K562 (cell line): ENCODE results near the gene RAB43. TPM values are rescaled to one million over a fixed set of nuclear protein-coding genes. Genes with fewer than 3 reads are reported as not detected.

Experiments
- CBX8 ChIP-seq: fragments of 200-600 bp; sonication (generic); IDR thresholded peaks from 2 replicates; pipeline ENCODE4 v1.6.1; 2012; ENCODE audit warnings: borderline replicate concordance, mixed run types, low read depth, mild to moderate bottlenecking, moderate library complexity, mixed read lengths, low read length, control low read depth, inconsistent platforms; ENCODE audit not compliant: poor library complexity, severe bottlenecking; ENCODE audit errors: extremely low read depth
- CTCFL ChIP-seq: IDR thresholded peaks from 2 replicates; pipeline ENCODE4 v1.6.1; 2011; ENCODE audit warnings: borderline replicate concordance, low read depth, mild to moderate bottlenecking, moderate library complexity, low read length; ENCODE audit not compliant: insufficient read depth, poor library complexity, severe bottlenecking
- GMEB1 ChIP-seq: fragments of 250-450 bp; sonication (Bioruptor Pico); IDR thresholded peaks from 2 replicates; pipeline ENCODE4 v1.4.0; 2020; ENCODE audit warnings: mild to moderate bottlenecking
- IRF2 ChIP-seq: sonication (generic); formaldehyde crosslinking; IDR thresholded peaks from 2 replicates; pipeline ENCODE4 v1.8.1; 2022; ENCODE audit warnings: mild to moderate bottlenecking, missing genetic modification reagents
- JUN ChIP-seq, 2 experiments: sonication (generic) in 1 of 2; formaldehyde crosslinking in 1 of 2; IDR thresholded peaks; 2 replicates each; pipeline versions ENCODE4 v1.6.1 to v1.8.0; 2012 to 2022; ENCODE audit warnings: borderline replicate concordance in 2 of 2, mild to moderate bottlenecking in 2 of 2, improper control_type of control experiment in 1 of 2, low read depth in 1 of 2, low read length in 1 of 2, missing genetic modification reagents in 1 of 2
- KLF13 ChIP-seq: fragments of 450-650 bp; IDR thresholded peaks from 2 replicates; pipeline ENCODE4 v1.6.1; 2016; ENCODE audit warnings: missing genetic modification characterization, low read depth, mild to moderate bottlenecking, missing compliant biosample characterization, moderate library complexity, borderline replicate concordance
- NRF1 ChIP-seq, 2 experiments: fragments of 450-650 bp; IDR thresholded peaks in 1 of 2; conservative IDR thresholded peaks in 1 of 2; 2 replicates each; pipeline ENCODE4 v1.6.1; 2014; ENCODE audit warnings: mild to moderate bottlenecking in 2 of 2
- PATZ1 ChIP-seq: fragments of 250-450 bp; sonication (Bioruptor Pico); IDR thresholded peaks from 2 replicates; pipeline ENCODE4 v1.5.0; 2020; ENCODE audit warnings: mild to moderate bottlenecking, borderline replicate concordance
- PHB2 ChIP-seq: fragments of 450-650 bp; IDR thresholded peaks from 2 replicates; pipeline ENCODE4 v1.6.1; 2017; ENCODE audit warnings: low read depth
- SIN3B ChIP-seq: fragments of 450-650 bp; IDR thresholded peaks from 2 replicates; pipeline ENCODE4 v1.6.1; 2017; ENCODE audit warnings: low read depth, mild to moderate bottlenecking, moderate library complexity
- SUPT5H ChIP-seq: fragments of 450-650 bp; IDR thresholded peaks from 2 replicates; pipeline ENCODE4 v1.6.1; 2016
- ZBTB43 ChIP-seq: sonication (generic); formaldehyde crosslinking; IDR thresholded peaks from 2 replicates; pipeline ENCODE4 v1.8.0; 2023; ENCODE audit warnings: mild to moderate bottlenecking, missing genetic modification reagents
- ZNF511 ChIP-seq: sonication (generic); formaldehyde crosslinking; IDR thresholded peaks from 2 replicates; pipeline ENCODE4 v1.8.0; 2022; ENCODE audit warnings: mild to moderate bottlenecking, missing genetic modification reagents
- ZNF512 ChIP-seq: IDR thresholded peaks from 2 replicates; pipeline ENCODE4 v1.6.1; 2016; ENCODE audit warnings: missing genetic modification characterization, missing compliant biosample characterization
- polyA plus RNA-seq, 8 experiments: library from polyadenylated mRNA; depleted of rRNA in 4 of 8; stranded (reverse) in 5 of 8; unstranded in 3 of 8; fragments of >200 nt; fragmentation: Nextera tagmentation in 2 of 8; fragmentation: Illumina TruSeq in 1 of 8; extraction: Ambion mirVana in 2 of 8; extraction: Trizol in 1 of 8; gene quantifications; 2 replicates each; pipeline versions ENCODE4 v1.2.1 to v1.2.3, GENCODE V29; 2011 to 2014; ENCODE audit warnings: inconsistent platforms in 1 of 8, missing spikeins in 1 of 8
- total RNA-seq, 7 experiments: library from RNA; depleted of rRNA in 6 of 7; stranded (reverse); fragments of >200 nt in 6 of 7; fragmentation: Illumina TruSeq in 2 of 7; extraction: Trizol in 2 of 7; gene quantifications; 2 replicates each; pipeline versions ENCODE4 v1.2.1 to v1.2.3, GENCODE V29; 2011 to 2021; ENCODE audit warnings: low replicate concordance in 1 of 7

RAB43 gene
- total and polyA plus RNA-seq, 9 of the 15 experiments (the other 6 are each of a cell fraction or from before 2014, with no cell fraction given), result 0.04 to 6.8 (median 1.7) TPM; not detected in 2

GRCh38 chr3:129054605-129055104 is 66.9 kb downstream of the RAB43 start (continued):
- TF ChIP-seq JUN (IDR thresholded peaks at IDR 0.05; ENCODE audit: borderline replicate concordance, low read depth, low read length) (peak; percentile 21; the same call in 1 of the 2 replicates), JUN (CRISPR knock-in tag; IDR thresholded peaks at IDR 0.05; ENCODE audit: borderline replicate concordance) (no peak; the same call in 1 of the 2 replicates), IRF2 (CRISPR knock-in tag) (no peak), GMEB1 (CRISPR knock-in tag) (no peak), NRF1 (conservative IDR thresholded peaks at IDR 0.05 in 1 of 2, IDR thresholded peaks at IDR 0.05 in 1 of 2) (peak; percentile 78 to 81), SIN3B (no peak), ZBTB43 (CRISPR knock-in tag) (no peak), PATZ1 (CRISPR knock-in tag) (no peak), CBX8 (no peak), ZNF511 (CRISPR knock-in tag) (no peak), KLF13 (tag) (no peak), CTCFL (no peak), ZNF512 (tag) (no peak), SUPT5H (no peak), PHB2 (peak; percentile 81)
